ENCODE results near the gene PCGF5. TPM values are rescaled to one million over a fixed set of nuclear protein-coding genes. Genes with fewer than 3 reads are reported as not detected.

Gene PCGF5
- polyA plus RNA-seq, 1 of the 3 experiments (the other 2 are of a cell fraction), result 14.5 TPM

GRCh38 chr10:91220954-91221675, 652 bp downstream of the PCGF5 start:
- Histone ChIP-seq H3K9me2 (no peaks in the 10 kb centered on the region), H3F3A (replicated peaks; ENCODE audit: insufficient read depth) (peaks cover 5% of the 10 kb centered on the region), H3K36me3 (replicated peaks in 1 of 2; ENCODE audit: control insufficient read depth in 1 of 2, insufficient read depth in 2 of 2, low read length in 1 of 2) (peaks cover 3 to 9% of the 10 kb centered on the region in 2 experiments), H3K4me1 (ENCODE audit: control insufficient read depth in 1 of 2, insufficient read depth in 2 of 2, low read depth in 1 of 2, low read length in 1 of 2) (peaks cover 6% of the 10 kb centered on the region in 2 experiments; a peak in 3 of 4 replicates), H3K4me3 (ENCODE audit: low read depth in 2 of 2, low read length in 1 of 2) (peak overlapping the region; percentile 68 to 90), H3K79me2 (ENCODE audit: insufficient read depth) (peaks cover 48% of the 10 kb centered on the region), H3K9me3 (no peaks in the 10 kb centered on the region), H3K27me3 (ENCODE audit: insufficient read depth) (no peaks in the 10 kb centered on the region), H4K20me1 (ENCODE audit: insufficient read depth) (0 out of 2 replicates have a peak, but pooled peaks cover 4% of the 10 kb centered on the region), H3K27ac (ENCODE audit: low read depth in 2 of 2, low read length in 1 of 2) (peak overlapping the region; percentile 25 to 67; a peak in 3 of 4 replicates), H3K9ac (peak overlapping the region; percentile 85), H3K4me2 (peak overlapping the region; percentile 88), H2AFZ (ENCODE audit: low read depth) (peak overlapping the region; percentile 69; the same call in 1 of the 2 replicates)
- CTCF ChIA-PET, result interaction anchor here (0.6 to 1.1 kb wide), 7 partner anchors 19 to 309 kb away, joined by 3 to 4 read pairs (median 3); no protein-coding TSS in a partner anchor
- no peak for DNase-seq
- POLR2A ChIA-PET, result no interaction called here
- TF ChIP-seq MXI1 (IDR thresholded peaks at IDR 0.05; ENCODE audit: low read depth, low read length), result no peak
- WGBS (ENCODE audit: low lambda C conversion rate), result 16% methylated on average over 11 of the region's 40 CpGs

GRCh38 chr10:91226093-91226492, 5.6 kb downstream of the PCGF5 start:
- no peak overlapping the region for H3K4me3 ChIP-seq (ENCODE audit: low read depth in 2 of 2, low read length in 1 of 2)
- 0 out of 2 replicates have a peak, but pooled peaks cover 4% of the 10 kb centered on the region for H4K20me1 ChIP-seq (ENCODE audit: insufficient read depth)
- CTCF ChIA-PET, result no interaction called here
- POLR2A ChIA-PET, result no interaction called here
- no peaks in the 10 kb centered on the region for H3F3A ChIP-seq (replicated peaks; ENCODE audit: insufficient read depth)
- H3K9me3 ChIP-seq, result no peaks in the 10 kb centered on the region
- 88% methylated on average over 3 of the region's 3 CpGs for WGBS (ENCODE audit: low lambda C conversion rate)
- H3K9ac ChIP-seq, result no peak overlapping the region
- no peak for TF ChIP-seq MXI1 (IDR thresholded peaks at IDR 0.05; ENCODE audit: low read depth, low read length)
- TF ChIP-seq MEF2A (IDR thresholded peaks at IDR 0.05; ENCODE audit: borderline replicate concordance, low read depth), result no peak
- no peak for TF ChIP-seq GATA2 (CRISPR knock-in tag; IDR thresholded peaks at IDR 0.05)
- TF ChIP-seq TEAD4 (IDR thresholded peaks at IDR 0.05; ENCODE audit: borderline replicate concordance, insufficient read depth), result no peak
- TF ChIP-seq ZBTB33 (IDR thresholded peaks at IDR 0.05; ENCODE audit: borderline replicate concordance, low read depth), result no peak
- no peak for TF ChIP-seq RXRA (IDR thresholded peaks at IDR 0.05; ENCODE audit: borderline replicate concordance, low read depth)
- TF ChIP-seq NFIC (IDR thresholded peaks at IDR 0.05; ENCODE audit: borderline replicate concordance), result no peak
- TF ChIP-seq SMC3 (IDR thresholded peaks at IDR 0.05; ENCODE audit: low read depth, low read length), result no peak
- TF ChIP-seq USF1 (IDR thresholded peaks at IDR 0.05; ENCODE audit: borderline replicate concordance, low read depth), result no peak
- TF ChIP-seq EP300 (IDR thresholded peaks at IDR 0.05; ENCODE audit: borderline replicate concordance in 1 of 2, low read depth in 1 of 2, low read length in 1 of 2), result no peak
- no peak for TF ChIP-seq PBX3 (IDR thresholded peaks at IDR 0.05)
- no peak for TF ChIP-seq CTCF (IDR thresholded peaks at IDR 0.05)
- TF ChIP-seq MAX (IDR thresholded peaks at IDR 0.05; ENCODE audit: low read depth), result no peak
- H3K27me3 ChIP-seq (ENCODE audit: insufficient read depth), result no peaks in the 10 kb centered on the region
- H3K36me3 ChIP-seq (replicated peaks in 1 of 2; ENCODE audit: control insufficient read depth in 1 of 2, insufficient read depth in 2 of 2, low read length in 1 of 2), result peaks cover 14 to 28% of the 10 kb centered on the region in 2 experiments
- no peak overlapping the region for H3K4me2 ChIP-seq
- H3K79me2 ChIP-seq (ENCODE audit: insufficient read depth), result peaks cover 44% of the 10 kb centered on the region
- no peak overlapping the region for H3K27ac ChIP-seq (ENCODE audit: low read depth in 2 of 2, low read length in 1 of 2)
- DNase-seq, result no peak
- no peaks in the 10 kb centered on the region for H3K9me2 ChIP-seq
- no peak overlapping the region for H2AFZ ChIP-seq (ENCODE audit: low read depth)
- H3K4me1 ChIP-seq (ENCODE audit: control insufficient read depth in 1 of 2, insufficient read depth in 2 of 2, low read depth in 1 of 2, low read length in 1 of 2), result peaks cover 2 to 3% of the 10 kb centered on the region in 2 experiments; a peak in 2 of 4 replicates
